Endothelial cell of umbilical vein (primary cell): Measurements from ENCODE around the gene TMEM175. TPM values are rescaled to one million over a fixed set of nuclear protein-coding genes. Genes with fewer than 3 reads are reported as not detected.

ENCODE experiments used
- BruUV-seq: library from RNA; stranded (reverse); fragments of 400-500 nt; replicated peaks from 2 replicates; lab custom pipeline; 2021; lab: Mats Ljungman, UMichigan
- CTCF ChIA-PET: fragments of 300-600, 350-600 bp; sonication (Branson Sonifier 250); formaldehyde crosslinking; loops from one replicate; lab custom pipeline; 2021; ENCODE audit warnings: antibody characterized with exemption, inconsistent platforms; lab: Charles Lee
- POLR2A ChIA-PET: fragments of 300-600, 350-600 bp; sonication (Branson Sonifier 250); formaldehyde crosslinking; loops from one replicate; lab custom pipeline; 2021; ENCODE audit warnings: antibody characterized with exemption, inconsistent platforms; lab: Charles Lee
- DNase-seq: peaks from one replicate; pipeline ENCODE4 v3.0.0-alpha.2; 2011; ENCODE audit warnings: low read depth, low spot score
- FAIRE-seq: peaks from 2 replicates; lab custom pipeline; 2011; peaks lifted over from hg19 to GRCh38; lab: Jason Lieb, UNC
- H2AFZ ChIP-seq: 2 replicates; pipeline ENCODE4 v1.6.0; 2012; ENCODE audit warnings: low read depth, low read length, control low read depth, inconsistent platforms
- H3K27ac ChIP-seq: 2 replicates; pipeline ENCODE4 v1.5.1; 2011; ENCODE audit warnings: low read depth, mild to moderate bottlenecking, control low read depth, low read length, moderate library complexity; ENCODE audit not compliant: insufficient read depth
- H3K27me3 ChIP-seq, 2 experiments: 2 replicates each; pipeline versions ENCODE4 v1.6.0 to v1.6.1; 2011; ENCODE audit warnings: low read length in 2 of 2, mixed read lengths in 1 of 2; ENCODE audit not compliant: control insufficient read depth in 2 of 2, insufficient read depth in 2 of 2
- H3K36me3 ChIP-seq, 2 experiments: 2 replicates in 1 of 2; 3 replicates in 1 of 2; pipeline ENCODE4 v1.5.1; 2011; ENCODE audit warnings: low read length in 2 of 2, mild to moderate bottlenecking in 1 of 2, moderate library complexity in 1 of 2; ENCODE audit not compliant: control insufficient read depth in 2 of 2, insufficient read depth in 2 of 2; ENCODE audit errors: extremely low read depth in 1 of 2
- H3K4me1 ChIP-seq: 3 replicates; pipeline ENCODE4 v1.5.1; 2011; ENCODE audit warnings: mild to moderate bottlenecking, low read length; ENCODE audit not compliant: control insufficient read depth, insufficient read depth; ENCODE audit errors: extremely low read depth
- H3K4me2 ChIP-seq: 2 replicates; pipeline ENCODE4 v1.6.1; 2011; ENCODE audit warnings: low read length, control low read depth, mixed read lengths; ENCODE audit not compliant: insufficient read depth
- H3K4me3 ChIP-seq, 3 experiments: fragments of 200-600 bp in 1 of 3; sonication (generic), shearing (Covaris generic) in 1 of 3; replicated peaks in 1 of 3; 2 replicates each; pipeline ENCODE4 v1.5.1; 2011 to 2016; ENCODE audit warnings: control low read depth in 3 of 3, low read length in 3 of 3, mild to moderate bottlenecking in 2 of 3, inconsistent platforms in 1 of 3, low read depth in 1 of 3, moderate library complexity in 1 of 3; ENCODE audit not compliant: insufficient read depth in 1 of 3
- H3K79me2 ChIP-seq: 2 replicates; pipeline ENCODE4 v1.6.0; 2012; ENCODE audit warnings: low read length, inconsistent platforms; ENCODE audit not compliant: control insufficient read depth, insufficient read depth
- H3K9ac ChIP-seq: replicated peaks from 2 replicates; pipeline ENCODE3; 2011; ENCODE audit warnings: low read length, control low read depth; ENCODE audit not compliant: insufficient read depth; ENCODE audit errors: extremely low read depth
- H3K9me1 ChIP-seq: replicated peaks from 3 replicates; pipeline ENCODE4 v1.6.0; 2011; ENCODE audit warnings: mild to moderate bottlenecking, low read length; ENCODE audit not compliant: control insufficient read depth, insufficient read depth; ENCODE audit errors: extremely low read depth
- H3K9me3 ChIP-seq: replicated peaks from 2 replicates; pipeline ENCODE4 v1.5.1; 2012; ENCODE audit warnings: low read length, inconsistent platforms; ENCODE audit not compliant: control insufficient read depth, insufficient read depth
- H4K20me1 ChIP-seq: replicated peaks from 2 replicates; pipeline ENCODE3; 2011; ENCODE audit warnings: mild to moderate bottlenecking, low read length; ENCODE audit not compliant: control insufficient read depth, insufficient read depth; ENCODE audit errors: extremely low read depth
- CTCF ChIP-seq, 2 donors: IDR thresholded peaks; 1 replicate in 1 of 2; 2 replicates in 1 of 2; pipeline ENCODE4 v1.5.1; 2011; ENCODE audit warnings: low read length in 2 of 2, mild to moderate bottlenecking in 2 of 2, moderate library complexity in 2 of 2, control low read depth in 1 of 2, inconsistent platforms in 1 of 2, low read depth in 1 of 2; ENCODE audit not compliant: insufficient read depth in 1 of 2; ENCODE audit errors: extremely low read depth in 1 of 2
- FOS ChIP-seq: IDR thresholded peaks from 2 replicates; pipeline ENCODE4 v1.6.1; 2011; ENCODE audit warnings: mild to moderate bottlenecking, low read length, moderate library complexity, borderline replicate concordance; ENCODE audit not compliant: insufficient read depth
- GATA2 ChIP-seq: IDR thresholded peaks from 2 replicates; pipeline ENCODE4 v1.7.0; 2011; ENCODE audit warnings: low read depth, mild to moderate bottlenecking, moderate library complexity, mixed read lengths, low read length; ENCODE audit not compliant: insufficient read length, insufficient read depth
- JUN ChIP-seq: IDR thresholded peaks from 2 replicates; pipeline ENCODE4 v1.6.1; 2011; ENCODE audit warnings: borderline replicate concordance, low read depth; ENCODE audit not compliant: insufficient read length, insufficient read depth
- MAX ChIP-seq: IDR thresholded peaks from 2 replicates; pipeline ENCODE4 v1.6.1; 2011; ENCODE audit not compliant: insufficient read depth, insufficient read length
- POLR2A ChIP-seq: IDR thresholded peaks from 2 replicates; pipeline ENCODE4 v1.6.1; 2012; ENCODE audit warnings: low read depth, mild to moderate bottlenecking, control low read depth, low read length
- POLR2AphosphoS5 ChIP-seq: IDR thresholded peaks from 2 replicates; pipeline ENCODE4 v1.6.1; 2012; ENCODE audit warnings: low read depth, mild to moderate bottlenecking, control low read depth, low read length, moderate library complexity; ENCODE audit not compliant: insufficient read depth
- dilution Hi-C: fragments of 300-500 bp; cut with MboI; formaldehyde crosslinking; loops from one replicate; pipeline ENCODE4 v1.15.0; 2019; ENCODE audit warnings: low sequenced_read_pairs; ENCODE audit not compliant: extremely low pct_ligation_motif_present
- intact Hi-C: fragments of 100-400 bp; cut with micrococcal nuclease; formaldehyde crosslinking; loops from one replicate; pipeline ENCODE4 v1.10.0; 2022
- polyA plus RNA-seq, 4 experiments: library from polyadenylated mRNA; depleted of rRNA in 3 of 4; stranded (reverse) in 3 of 4; unstranded in 1 of 4; fragments of >200 nt; gene quantifications; 2 replicates each; pipeline versions ENCODE4 v1.2.1 to v1.2.3, GENCODE V29; 2011 to 2012; ENCODE audit warnings: missing spikeins in 1 of 4
- total RNA-seq: library from RNA; stranded (reverse); gene quantifications from 2 replicates; pipeline ENCODE4 v1.2.3, GENCODE V29; 2021

The TMEM175 gene
- total and polyA plus RNA-seq, 2 donors (not counting 3 experiments of a cell fraction or from before 2014, with no cell fraction given), result 21.9 to 80.1 TPM

- TF ChIP-seq JUN (no peak), FOS (no peak), POLR2A (no peak), MAX (no peak)
- FAIRE-seq (no peak), DNase-seq (no peak)
- no peaks in the 10 kb centered on the region for H3K36me3 ChIP-seq
- ChIA-PET CTCF (interaction anchor here (1.4 kb wide), 1 partner anchor 12 kb away, joined by 5 read pairs; no protein-coding TSS in a partner anchor), POLR2A (interaction anchor here (0.7 kb wide), 1 partner anchor 82 kb away, joined by 3 read pairs; no protein-coding TSS in a partner anchor)
- H3K9me3 ChIP-seq, result no peaks in the 10 kb centered on the region
- no peaks in the 10 kb centered on the region for H4K20me1 ChIP-seq
- no peak overlapping the region for H3K27ac ChIP-seq
- intact Hi-C loops, result no loop called here
- no peaks in the 10 kb centered on the region for H3K27me3 ChIP-seq
- H3K4me2 ChIP-seq, result no peak overlapping the region
- BruUV-seq, result no TSS peak
- H3K9ac ChIP-seq, result no peak overlapping the region
- no peaks in the 10 kb centered on the region for H3K79me2 ChIP-seq
- dilution Hi-C loops, result no loop called here
- no peak overlapping the region for H2AFZ ChIP-seq
- no peaks in the 10 kb centered on the region for H3K9me1 ChIP-seq
- H3K4me1 ChIP-seq, result no peaks in the 10 kb centered on the region
- H3K4me3 ChIP-seq, result no peak overlapping the region
Measured at GRCh38 chr4:948936-949300, 16.7 kb downstream of the TMEM175 start.

GRCh38 chr4:949656-950055 lies 17.4 kb downstream of the TMEM175 start:
- intact Hi-C loops, result no loop called here
- ChIA-PET POLR2A (no interaction called here), CTCF (no interaction called here)
- Histone ChIP-seq H3K4me3 (no peak overlapping the region), H3K9me3 (no peaks in the 10 kb centered on the region), H3K27ac (no peak overlapping the region), H3K4me1 (no peaks in the 10 kb centered on the region), H3K36me3 (no peaks in the 10 kb centered on the region), H3K9ac (no peak overlapping the region), H3K4me2 (no peak overlapping the region), H2AFZ (no peak overlapping the region), H3K79me2 (no peaks in the 10 kb centered on the region), H4K20me1 (no peaks in the 10 kb centered on the region), H3K9me1 (no peaks in the 10 kb centered on the region), H3K27me3 (no peaks in the 10 kb centered on the region)
- TF ChIP-seq POLR2AphosphoS5 (no peak), JUN (no peak), POLR2A (no peak), GATA2 (no peak), CTCF (IDR thresholded peaks at IDR 0.05; ENCODE audit: extremely low read depth in 1 of 2, insufficient read depth in 1 of 2, low read depth in 1 of 2, low read length in 2 of 2) (no peak), MAX (no peak)
- DNase-seq (no peak), FAIRE-seq (no peak)
- BruUV-seq, result no TSS peak
- dilution Hi-C loops, result no loop called here
